CD4-positive, alpha-beta T cell treated with Interleukin-2 at 100 ng/mL for 4 hours (primary cell): ENCODE measurements around the gene CSF1.

ENCODE experiments used
- DNase-seq: peaks from one replicate; pipeline ENCODE4 v3.0.0-alpha.2; 2020; ENCODE audit warnings: low spot score

Gene CSF1

DNA sequence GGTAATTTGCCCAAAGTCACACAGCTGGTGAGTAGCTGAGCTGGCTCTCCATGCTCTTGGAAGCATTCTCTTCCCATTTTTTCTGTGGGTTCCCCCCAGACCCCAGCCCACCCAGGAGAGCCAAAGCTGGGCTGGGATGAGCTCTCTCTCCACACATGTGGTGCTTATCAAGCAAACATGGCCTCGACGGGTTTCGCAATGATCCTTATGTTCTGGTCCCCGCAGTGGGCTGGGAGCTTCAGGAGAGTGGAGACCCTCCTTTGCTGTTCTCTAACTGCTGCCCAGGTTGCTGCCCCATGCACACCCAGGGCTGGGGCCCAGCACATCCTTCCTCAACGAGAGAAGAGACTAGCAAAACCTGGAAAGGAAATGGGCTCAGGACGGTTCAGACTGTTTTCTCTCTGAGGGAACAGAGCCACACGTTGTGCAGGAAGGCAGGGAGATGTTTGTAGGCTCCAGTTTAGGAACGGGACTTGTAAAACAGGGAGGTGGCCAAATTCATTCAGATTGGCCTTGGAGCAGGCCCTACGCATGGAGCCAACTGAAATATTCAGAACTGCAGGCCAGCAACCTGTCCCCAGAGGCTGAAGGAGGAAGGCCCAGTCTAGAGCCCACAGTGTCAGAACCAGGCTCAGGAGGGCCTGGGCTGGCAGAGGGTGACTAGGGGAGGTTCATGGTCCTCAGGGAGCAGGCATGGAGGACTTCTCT is 27.2 kb upstream of the CSF1 start:
- DNase-seq, result no peak

DNA sequence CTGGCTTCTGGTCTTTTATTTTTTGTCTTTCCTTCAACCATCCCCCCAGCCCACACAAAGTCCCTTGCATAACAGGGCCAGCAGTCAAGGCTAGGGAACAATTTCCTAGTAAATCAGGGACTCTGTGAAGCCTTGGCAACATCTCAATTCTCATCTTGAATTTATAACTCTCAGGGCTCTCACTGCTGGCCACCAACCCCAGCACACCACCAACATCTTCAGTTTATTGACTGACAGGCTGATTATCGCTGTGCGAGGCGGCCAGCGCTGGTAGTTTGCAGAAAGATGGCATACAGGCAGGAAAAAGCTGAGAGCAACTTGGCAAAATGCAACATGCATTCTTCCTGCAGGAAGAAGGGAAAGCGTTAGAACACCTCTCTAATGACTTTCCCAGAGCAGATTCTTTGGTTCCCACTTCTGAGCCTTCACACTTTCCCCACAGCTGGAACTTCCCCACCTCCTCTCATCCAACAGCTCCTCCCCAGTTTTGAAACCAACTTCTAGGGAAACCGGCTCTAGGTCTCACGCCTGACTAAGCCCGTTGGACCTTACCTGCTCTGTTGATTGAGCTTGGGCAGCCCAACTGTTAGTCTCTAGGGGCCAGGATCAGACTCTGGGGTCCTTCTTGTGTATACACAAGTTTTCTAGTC is 26.3 kb upstream of the CSF1 start:
- DNase-seq, result no peak

DNA sequence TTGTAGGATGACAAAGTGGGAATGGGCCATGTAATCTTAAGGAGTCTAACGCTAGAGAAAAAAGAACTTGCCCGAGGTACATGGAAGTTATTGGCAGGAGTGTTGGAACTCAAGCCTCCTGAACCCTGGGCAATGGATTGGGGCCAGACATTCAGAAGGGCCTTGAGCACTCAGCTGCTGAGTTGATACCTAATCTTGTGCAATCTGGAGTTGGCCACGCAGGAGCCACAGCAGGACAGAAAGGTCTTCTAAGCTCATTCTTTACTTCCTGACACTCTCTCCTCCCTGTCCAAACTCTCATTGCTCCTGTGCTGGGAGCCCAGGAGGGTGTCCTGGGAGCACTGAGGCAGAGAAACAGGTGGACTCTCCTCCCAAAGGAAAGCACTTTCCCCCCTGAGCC is 25.1 kb upstream of the CSF1 start:
- no peak for DNase-seq

DNA sequence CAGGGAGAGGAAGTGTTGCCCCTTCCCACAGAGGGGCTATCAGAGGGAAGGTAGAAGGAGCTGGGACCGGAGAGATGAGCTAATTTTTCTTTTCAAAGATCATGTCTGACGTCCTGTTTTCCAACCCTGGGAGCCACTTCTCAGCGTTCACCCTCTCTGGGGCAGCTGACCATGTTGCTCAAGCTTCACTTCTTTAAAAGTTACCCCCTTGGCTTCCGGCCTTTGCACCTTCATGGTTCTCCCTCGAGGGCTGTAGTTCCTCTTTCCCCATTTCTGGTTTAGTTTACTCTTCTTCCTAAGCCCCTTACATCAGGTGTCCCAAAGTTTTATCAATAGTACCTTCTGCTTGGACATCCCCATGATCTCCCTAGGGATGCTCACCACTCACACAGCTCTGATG is 23.8 kb upstream of the CSF1 start:
- no peak for DNase-seq

DNA sequence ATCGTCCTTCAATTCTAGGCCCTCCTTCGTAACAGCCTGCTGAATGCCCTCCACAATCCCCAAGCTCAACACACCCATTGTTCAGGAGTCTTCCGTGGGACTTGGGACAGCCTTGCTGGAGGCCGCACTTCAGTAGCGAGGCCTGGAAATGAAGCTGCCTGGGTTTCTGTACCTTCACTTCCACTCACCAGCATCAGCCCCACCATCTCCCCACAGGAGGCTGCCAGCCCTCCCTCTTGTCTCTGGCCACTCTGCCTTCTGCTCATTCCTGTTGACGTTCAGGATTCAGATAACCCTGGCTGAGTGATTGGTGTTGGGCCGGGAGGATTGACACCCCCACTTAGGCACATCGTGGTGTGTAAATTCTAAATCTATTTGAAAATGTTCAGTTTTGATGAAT is 23.4 kb upstream of the CSF1 start:
- DNase-seq, result no peak

DNA sequence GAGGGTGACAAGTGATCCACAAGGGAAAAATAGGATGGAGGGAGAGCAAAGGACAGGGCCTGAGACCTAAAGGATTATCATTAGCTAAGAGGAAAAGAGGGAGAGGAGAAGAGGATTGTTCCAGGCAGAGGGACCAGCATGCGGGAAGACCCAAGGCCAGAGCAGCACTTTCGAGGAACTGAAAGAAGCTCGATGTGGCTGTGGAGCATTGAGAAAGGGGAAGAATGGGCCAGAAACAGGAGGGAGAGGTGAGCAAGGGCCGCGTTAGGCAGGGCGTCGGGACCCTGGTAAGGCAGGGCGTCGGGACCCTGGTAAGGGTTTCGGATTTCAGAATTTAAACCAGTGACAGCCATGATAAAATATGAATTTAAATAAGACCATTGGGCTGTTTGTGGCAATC is 22.8 kb upstream of the CSF1 start:
- DNase-seq, result no peak

DNA sequence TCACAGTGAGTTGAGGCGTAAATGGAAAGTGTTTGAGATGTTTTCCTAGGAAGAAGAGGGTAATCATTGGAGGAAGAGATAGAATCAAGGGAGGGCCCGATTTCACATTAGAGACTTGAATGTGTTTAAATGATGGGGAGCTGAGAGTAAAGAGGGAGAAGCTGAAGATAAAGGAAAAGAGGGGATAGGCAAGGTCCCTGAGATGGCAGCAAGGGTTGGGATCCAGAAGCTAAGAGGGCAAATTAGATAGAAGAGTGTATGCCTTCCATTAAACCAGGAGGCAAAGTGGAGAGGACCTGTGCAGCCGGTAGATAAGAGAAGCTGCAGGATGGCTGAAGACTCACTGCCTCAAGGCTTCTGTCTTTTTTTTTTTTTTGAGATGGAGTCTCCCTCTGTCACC is 21.6 kb upstream of the CSF1 start:
- DNase-seq, result no peak

DNA sequence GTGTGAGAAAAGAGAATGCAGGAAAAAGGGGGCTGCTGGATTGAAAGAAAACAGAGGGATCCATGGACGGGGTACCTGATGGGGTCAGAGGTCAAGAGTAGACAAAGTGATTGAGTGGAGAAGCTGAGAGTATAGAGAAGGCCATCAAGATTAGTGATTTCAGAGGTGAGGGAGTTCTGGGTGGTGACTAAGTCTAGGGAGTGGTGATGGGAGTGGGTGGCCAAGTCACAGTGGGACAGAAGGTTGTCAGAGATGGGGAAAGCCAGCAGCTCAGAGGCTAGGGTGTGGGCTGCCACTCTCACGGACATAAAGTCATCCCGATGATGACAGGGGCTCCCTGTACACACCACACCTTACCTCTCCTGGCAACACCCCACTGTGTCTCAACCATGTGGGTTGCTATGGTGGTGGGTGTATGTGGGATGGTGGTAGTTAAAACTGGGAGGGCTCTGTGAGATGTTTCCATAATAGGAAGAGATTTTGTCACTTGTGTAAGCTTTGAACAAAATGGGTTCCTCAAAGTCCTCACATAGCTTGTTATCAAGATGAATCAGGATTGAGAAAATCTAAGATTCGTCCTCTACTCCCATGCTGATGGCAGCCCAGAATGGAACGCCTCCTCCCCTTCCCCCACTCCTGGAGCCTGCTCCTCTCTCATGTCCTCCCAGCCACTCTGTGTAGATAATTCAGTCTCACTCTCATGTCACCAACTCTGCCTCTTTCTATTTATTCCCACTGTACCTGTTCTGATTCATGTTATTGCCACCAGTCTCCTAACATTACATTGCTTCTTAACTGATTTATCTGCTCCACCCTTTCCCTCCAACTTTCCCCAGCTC is 20.3 kb upstream of the CSF1 start:
- DNase-seq, result no peak

DNA sequence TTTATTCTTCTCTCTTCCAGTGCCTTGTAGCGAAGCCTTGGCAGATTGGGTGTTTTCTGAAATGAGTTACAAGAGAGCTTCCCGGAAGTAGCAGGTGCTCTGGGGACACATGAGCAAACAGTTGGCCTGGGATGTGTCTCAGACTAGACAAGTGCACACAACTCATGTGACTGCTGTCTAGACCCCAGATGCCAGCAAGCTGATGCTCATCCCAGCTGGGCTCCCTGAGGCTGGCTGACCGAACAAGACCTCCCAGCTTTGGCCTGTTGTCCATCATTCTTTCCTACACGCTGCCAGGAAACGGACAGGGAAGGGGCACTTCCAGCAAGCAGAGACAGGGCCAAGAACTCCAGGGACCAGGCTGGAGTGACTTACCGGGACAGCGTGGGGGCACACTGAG is 18.7 kb upstream of the CSF1 start:
- DNase-seq, result no peak

DNA sequence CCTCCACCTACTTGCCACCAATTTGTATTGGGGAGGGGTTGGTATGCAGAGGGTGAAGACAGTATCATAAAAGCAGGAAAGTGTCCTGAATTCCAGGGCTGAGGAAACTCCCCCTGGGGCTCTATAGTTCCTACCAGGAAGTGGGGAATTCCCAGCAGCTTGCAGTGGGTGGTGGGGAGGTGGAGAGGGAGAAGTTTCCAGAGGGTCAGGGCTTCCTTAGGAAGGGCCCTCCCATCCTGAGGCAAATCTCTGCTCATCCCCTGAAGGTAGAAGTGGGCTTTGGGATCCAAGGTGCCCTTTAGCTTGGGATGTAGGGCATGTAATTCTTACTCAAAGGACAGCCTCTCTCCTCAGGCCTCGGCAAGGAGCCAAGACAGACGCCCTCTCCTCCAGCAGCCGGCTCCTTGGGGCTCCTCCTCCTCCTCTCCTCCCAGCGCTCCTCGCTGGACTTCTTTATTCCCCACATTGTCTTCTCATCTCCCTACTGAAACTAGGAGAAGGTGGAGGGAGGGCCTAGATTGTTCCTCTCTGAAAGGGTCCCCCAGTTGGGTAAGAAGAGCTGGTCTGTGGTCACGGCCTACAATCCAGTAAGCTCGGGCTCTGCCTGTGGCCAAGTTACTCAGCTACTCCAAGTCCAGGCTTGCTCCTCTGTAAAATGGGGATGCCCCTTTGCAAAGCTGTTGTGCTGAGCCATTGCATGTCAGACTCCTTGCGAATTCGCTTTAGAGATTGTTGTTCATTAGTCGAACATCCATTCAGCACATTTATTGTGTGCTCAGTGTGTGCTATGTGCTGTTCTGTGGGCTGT is 17.9 kb upstream of the CSF1 start:
- DNase-seq, result no peak

DNA sequence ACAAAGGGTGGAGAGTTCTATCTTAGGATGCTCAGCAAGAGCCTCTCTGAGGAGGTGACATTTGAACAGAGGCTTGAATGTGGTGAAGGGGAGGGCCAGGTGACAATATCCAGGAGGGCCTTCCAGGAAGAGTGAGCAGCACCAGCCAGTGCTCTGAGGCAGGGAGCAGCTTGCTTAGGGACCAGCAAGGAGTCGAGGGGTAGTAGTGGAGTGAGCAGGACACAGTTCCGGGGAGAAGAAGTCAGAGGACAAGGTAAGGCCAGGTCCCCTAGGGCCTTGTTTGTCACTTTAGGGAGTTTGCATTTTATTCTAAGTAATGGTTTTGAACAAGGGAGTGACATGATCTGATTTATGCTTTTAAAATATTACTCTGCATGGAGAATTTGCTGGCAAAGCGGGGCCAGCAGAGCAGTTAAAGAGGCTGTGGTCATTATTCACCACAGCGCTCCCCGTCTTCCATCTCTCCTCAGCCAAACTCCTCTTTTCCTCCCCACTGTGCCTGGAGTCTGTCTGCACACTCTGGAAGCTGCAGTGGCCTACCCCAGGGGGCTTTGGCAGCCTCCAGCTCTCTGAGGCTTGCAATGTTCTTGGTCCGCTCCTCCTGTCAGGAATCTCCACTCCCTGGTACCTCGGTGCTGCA is 17.0 kb upstream of the CSF1 start:
- DNase-seq, result no peak

DNA sequence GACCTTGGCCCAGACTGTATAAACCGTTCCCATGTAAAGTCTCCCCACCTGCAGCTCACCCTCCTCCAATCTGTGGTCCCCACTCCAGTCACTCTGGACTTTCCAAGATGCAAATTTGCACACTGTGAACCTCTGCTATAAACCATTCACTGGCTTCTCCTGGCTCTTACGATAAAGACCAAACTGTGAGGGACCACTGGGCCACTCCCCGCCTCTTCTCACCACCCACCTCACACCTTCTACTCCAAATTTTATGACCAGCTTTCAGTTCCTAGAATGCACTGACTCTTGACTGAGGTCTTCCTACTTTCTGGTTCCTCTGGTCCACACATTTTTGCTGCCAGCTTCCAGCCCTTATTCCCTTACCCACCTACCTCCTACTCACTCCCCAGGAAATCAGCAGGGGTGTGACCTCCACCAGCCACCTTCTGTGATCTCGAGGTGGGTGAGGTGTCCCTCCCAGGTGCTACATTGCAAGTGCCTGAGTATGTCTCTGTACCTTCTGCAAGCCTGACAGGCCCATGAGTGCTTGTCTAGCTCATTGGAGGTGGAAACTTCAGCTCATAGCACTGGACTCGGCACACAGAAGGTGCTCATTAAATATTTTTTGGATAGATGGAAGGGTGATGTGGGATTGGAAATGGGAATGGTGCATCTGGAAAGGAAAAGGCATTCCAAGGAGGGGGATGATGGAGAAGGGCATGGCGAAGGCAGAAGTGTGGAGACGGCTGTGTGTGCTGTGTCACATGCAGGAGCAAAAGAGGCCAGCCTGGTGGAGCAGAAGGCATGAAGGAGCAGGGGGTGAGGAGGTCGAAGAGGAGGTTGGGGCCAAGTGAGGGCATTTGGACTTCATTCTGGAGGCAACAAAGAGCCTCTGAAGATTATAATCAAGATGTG is 15.6 kb upstream of the CSF1 start:
- no peak for DNase-seq

DNA sequence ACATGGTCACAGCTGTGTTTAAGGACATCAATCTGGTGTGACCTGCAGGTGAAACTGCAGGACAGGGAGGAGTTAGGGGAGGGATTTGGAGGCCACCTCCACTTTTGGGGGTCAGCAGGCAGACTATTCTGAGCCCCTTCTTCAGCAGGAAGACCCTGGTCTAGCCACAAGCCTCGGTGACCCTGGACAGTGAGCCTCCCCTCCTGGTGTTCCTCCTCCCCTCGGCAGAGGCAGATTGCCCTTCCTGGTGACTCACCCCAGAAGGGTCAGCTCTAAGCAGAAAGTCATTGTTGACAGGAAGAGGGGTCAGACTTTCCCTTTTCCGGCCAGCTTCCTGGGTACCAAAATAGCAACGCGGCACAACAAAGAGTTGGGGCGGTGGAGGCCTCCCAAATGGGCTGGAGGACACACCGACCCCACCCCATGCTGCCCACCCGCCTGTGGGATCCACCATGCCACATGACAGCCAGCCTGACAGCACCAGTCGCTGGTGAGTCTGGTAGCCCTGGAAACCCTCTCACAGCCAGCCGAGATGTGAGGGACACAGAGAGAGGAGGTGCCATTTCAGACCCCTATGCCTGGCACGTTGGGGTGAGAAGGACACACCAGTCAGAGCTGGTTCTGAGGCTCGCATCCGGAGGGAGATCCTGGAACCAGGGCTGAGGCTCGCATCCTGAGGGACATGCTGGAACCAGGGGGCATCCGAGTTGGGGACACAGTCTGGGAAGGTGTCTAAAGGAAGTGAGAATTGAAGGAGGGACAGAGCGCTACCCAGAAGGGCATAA is 14.7 kb upstream of the CSF1 start:
- peak; percentile 11 for DNase-seq

DNA sequence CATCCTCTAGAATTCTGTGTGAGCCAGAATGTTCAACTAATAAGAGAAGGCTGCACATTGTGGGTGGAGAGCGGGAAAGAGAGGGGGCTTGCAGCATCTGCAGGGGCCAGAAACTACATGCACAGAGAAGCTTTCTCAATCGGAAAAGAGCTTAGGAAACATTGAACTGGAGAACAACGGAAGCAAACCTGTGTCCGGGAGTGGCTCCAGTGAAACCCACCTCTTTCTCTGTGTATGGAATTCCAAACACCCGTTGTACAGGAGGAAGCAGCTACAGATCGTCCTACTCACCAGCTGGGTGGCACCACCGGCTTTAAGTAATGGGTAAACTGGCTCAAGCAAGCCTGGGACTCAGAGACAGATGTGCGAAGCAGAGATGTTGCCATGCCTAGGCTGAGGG is 14.0 kb upstream of the CSF1 start:
- no peak for DNase-seq

DNA sequence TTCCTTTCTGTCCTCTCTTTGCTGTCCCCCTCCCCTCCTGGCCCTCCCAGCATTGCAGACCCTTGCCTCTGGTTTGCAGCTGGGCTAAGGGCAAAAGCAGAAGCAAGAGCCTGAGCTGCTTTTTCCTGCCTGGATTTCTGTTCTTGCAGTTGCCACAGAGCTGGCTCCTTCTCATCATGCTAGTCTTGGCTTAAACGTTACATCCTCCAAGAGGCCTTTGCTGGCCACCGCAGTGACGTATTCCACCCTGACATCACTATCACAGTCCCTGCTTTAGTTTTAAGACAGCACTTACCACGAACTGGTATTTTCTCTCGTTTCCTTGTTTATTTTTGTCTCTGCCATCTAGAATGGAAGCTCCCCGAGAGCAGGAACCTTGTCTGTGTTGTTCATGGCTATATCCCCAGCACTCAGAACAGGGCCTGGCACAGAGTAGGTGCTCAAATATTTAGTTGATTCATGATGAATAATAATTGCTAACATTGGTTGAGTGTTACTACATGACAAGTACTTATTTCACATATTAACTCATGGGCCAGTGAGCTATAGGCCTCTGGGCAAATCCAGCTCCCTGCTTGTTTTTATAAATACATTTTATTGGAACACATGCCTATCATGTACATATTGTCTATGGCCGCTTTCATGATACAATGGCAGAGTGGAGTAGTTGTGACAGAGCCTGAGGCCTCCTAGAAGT is 13.2 kb upstream of the CSF1 start:
- DNase-seq, result no peak

DNA sequence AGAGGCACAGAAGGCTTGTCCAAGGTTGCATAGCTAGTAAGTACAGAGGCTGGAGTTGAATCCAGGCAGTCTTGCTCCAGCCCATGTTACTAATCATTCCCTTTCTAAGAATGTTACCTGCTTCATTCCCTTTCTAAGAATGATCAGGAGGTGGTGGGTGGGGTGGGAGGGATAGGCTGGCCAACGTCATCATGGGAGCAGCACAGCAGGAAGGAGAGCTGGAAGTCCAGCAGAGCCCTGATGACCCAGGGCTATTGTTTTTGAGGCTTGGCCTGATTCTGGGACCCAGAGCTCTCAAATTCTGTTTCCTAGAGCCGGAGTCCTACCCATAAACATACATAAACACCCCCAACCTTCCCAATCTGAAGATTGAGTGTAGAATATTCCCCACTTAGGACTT is 11.8 kb upstream of the CSF1 start:
- no peak for DNase-seq

DNA sequence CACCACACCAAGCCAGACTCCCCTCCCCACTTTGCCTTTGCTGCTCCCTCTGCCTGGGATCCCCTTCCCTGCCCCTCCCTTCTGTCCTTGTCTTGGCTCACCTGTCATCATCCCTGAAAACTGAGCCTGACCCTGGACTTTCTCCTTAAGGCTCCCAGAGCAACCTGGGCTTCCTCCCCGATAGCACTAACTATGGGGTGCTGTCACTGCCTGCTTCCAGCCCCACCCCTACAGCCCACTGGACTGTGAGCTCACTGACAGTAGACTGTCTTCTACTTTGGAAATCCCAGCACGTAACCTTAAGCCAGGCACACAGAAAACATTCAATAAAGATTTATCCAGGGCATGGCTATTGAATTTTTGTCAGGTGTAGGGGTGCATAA is 9.5 kb upstream of the CSF1 start:
- DNase-seq, result no peak

DNA sequence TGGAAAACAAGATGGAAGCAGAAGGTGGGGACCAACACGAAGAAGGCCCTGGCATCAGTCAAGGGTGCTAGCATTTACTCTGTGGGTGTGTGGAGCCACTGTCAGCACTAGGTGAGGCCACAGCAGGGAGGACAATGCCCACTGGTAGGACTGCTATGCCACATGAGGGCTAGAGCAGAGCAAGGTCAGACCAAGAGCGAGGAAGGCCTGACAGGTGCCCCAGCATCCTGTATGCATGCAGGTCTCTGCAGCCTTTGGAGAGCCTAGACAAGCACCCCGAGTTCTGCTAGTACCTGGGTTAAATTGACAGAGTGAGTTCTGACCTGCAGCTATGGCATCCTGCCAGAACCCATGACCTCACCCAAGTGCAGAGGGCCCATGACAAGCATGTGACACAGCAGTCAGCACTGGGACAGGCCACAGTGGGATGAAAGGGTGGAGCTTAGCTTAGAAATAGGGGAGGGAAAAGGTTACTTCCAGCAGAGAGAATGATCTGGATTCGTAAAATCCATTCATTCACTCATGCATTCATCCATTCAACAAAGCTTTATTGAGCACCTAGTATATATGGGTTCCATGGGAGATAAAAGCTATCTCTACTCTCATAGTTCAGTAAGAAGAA is 9.0 kb upstream of the CSF1 start:
- DNase-seq, result no peak
